Lung (tissue), 12 donors: Measurements from ENCODE around the gene ZFAND4. TPM values are rescaled to one million over a fixed set of nuclear protein-coding genes. Genes with fewer than 3 reads are reported as not detected.
"Not testable (repeated sequence)": the region's sequence is repeated elsewhere in the genome, so short reads cannot be mapped to it uniquely, and the experiment has no call there.

Source experiments
- ATAC-seq: fragments of 200-7000 bp; cut with Tn5 transposase; one replicate; pipeline ENCODE4 v1.9.1; 2020; ENCODE audit warnings: moderate number of reproducible peaks; ENCODE audit not compliant: insufficient read depth, low FRiP score
- DNase-seq, 3 donors: peaks; one replicate each; pipeline ENCODE4 v3.0.0-alpha.2; 2013 to 2017
- H3K27ac ChIP-seq, 2 donors: one replicate each; pipeline ENCODE4 v1.5.1; 2013; ENCODE audit warnings: mild to moderate bottlenecking in 2 of 2, moderate library complexity in 2 of 2, control low read depth in 1 of 2, inconsistent platforms in 1 of 2, low read depth in 1 of 2, low read length in 1 of 2
- H3K27me3 ChIP-seq, 3 donors: one replicate each; pipeline ENCODE4 v1.5.1; 2013; ENCODE audit warnings: low read length in 2 of 3; ENCODE audit not compliant: control insufficient read depth in 3 of 3, insufficient read depth in 3 of 3
- H3K36me3 ChIP-seq, 4 donors: one replicate each; pipeline ENCODE4 v1.5.1; 2013; ENCODE audit warnings: low read length in 4 of 4, mild to moderate bottlenecking in 1 of 4, moderate library complexity in 1 of 4; ENCODE audit not compliant: control insufficient read depth in 4 of 4, insufficient read depth in 4 of 4
- H3K4me1 ChIP-seq, 5 donors: one replicate each; pipeline ENCODE4 v1.5.1; 2013; ENCODE audit warnings: low read length in 5 of 5, mild to moderate bottlenecking in 2 of 5, moderate library complexity in 1 of 5; ENCODE audit not compliant: control insufficient read depth in 5 of 5, insufficient read depth in 5 of 5
- H3K4me3 ChIP-seq: one replicate; pipeline ENCODE4 v1.5.1; 2013; ENCODE audit warnings: mild to moderate bottlenecking, control low read depth, moderate library complexity
- H3K9ac ChIP-seq, 2 donors: one replicate each; pipeline ENCODE4 v1.5.1; 2013; ENCODE audit warnings: low read length in 2 of 2, control low read depth in 1 of 2; ENCODE audit not compliant: insufficient read depth in 1 of 2
- H3K9me3 ChIP-seq, 4 donors: one replicate each; pipeline ENCODE4 v1.5.1; 2013; ENCODE audit warnings: low read length in 3 of 4, mild to moderate bottlenecking in 1 of 4, moderate library complexity in 1 of 4; ENCODE audit not compliant: control insufficient read depth in 4 of 4, insufficient read depth in 3 of 4
- WGBS, 2 donors: extraction: QIAGEN DNeasy Blood & Tissue Kit; methylation state at CpG; one replicate each; pipeline ENCODE4 v1.1.7; 2013; 5-methylcytosine and 5-hydroxymethylcytosine counted together
- polyA plus RNA-seq, 2 donors: library from polyadenylated mRNA; stranded (reverse); fragments of 200-250 nt; gene quantifications; one replicate each; pipeline ENCODE4 v1.2.1, GENCODE V29; 2013
- total RNA-seq, 2 donors: library from RNA; depleted of rRNA in 1 of 2; stranded (reverse); fragments of >200 nt in 1 of 2; gene quantifications; one replicate each; pipeline ENCODE4 v1.2.1, GENCODE V29; 2014 to 2021
- TF ChIP-seq, protein P1 (sequence below): IDR thresholded peaks from 2 replicates; pipeline ENCODE4 v1.5.1; 2012; ENCODE audit warnings: mild to moderate bottlenecking; ENCODE audit errors: control extremely low read depth, extremely low read depth
- donor health status: control.
- donor health status: control.
- donor health status: Bipolar disorder and iron deficiency.
- donor health status: healthy.
- donor health status: DM: yes; HTN: yes; CAD: no.

Gene ZFAND4
- total and polyA plus RNA-seq, 4 donors: 4.4 to 19.1 (median 11.5) TPM

DNA sequence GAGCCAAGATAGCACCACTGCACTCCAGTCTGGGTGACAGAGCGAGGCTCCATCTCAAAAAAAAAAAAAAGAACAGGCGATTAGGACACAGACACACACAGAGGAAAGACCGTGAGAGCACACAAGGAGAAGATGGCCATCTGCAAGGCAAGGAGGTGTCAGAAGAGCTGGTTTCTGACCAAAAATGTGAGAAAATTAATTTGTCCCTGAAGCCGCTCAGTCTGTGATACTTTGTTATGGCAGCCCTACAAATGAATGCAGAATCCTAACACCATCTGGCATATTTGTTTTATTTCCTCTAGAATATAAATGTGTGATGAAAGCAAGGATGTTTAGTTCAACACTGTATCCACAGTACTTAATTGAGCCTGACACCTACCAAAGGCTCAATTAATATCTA, 69.7 kb downstream of the ZFAND4 start:
- H3K27ac ChIP-seq: no peak overlapping the region
- TF ChIP-seq, protein P1, sequence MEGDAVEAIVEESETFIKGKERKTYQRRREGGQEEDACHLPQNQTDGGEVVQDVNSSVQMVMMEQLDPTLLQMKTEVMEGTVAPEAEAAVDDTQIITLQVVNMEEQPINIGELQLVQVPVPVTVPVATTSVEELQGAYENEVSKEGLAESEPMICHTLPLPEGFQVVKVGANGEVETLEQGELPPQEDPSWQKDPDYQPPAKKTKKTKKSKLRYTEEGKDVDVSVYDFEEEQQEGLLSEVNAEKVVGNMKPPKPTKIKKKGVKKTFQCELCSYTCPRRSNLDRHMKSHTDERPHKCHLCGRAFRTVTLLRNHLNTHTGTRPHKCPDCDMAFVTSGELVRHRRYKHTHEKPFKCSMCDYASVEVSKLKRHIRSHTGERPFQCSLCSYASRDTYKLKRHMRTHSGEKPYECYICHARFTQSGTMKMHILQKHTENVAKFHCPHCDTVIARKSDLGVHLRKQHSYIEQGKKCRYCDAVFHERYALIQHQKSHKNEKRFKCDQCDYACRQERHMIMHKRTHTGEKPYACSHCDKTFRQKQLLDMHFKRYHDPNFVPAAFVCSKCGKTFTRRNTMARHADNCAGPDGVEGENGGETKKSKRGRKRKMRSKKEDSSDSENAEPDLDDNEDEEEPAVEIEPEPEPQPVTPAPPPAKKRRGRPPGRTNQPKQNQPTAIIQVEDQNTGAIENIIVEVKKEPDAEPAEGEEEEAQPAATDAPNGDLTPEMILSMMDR: no peak

DNA sequence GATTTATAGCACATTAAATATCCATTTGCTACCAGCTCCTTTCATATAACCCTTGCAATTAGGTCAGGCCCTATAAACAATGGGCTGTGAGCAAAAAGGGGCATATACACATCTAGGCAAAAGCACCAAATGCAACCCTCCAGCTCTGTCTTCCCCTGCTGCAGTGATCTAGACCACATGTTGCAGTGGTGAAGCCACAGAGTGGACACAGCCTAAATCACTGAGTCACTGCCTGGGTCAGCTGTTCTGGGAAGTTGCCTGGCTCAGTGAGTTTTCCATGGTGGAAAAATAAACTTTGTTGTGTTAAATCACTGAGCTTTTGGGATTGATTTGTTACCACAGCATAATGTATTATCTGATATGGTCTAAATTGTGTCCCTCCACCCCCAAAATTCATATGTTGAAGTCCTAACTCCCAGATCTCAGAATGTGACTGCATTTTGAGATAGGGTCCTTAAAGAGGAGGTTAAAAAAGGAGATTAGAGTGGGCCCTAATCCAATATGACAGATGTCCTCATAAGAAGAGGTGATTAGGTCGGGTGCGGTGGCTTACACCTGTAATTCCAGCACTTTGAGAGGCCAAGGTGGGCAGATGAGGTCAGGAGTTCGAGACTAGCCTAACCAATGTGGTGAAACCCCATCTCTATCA, 70.4 kb downstream of the ZFAND4 start:
- Histone ChIP-seq H3K27me3 (peaks cover 0 to 23% (median 13%) of the 10 kb centered on the region in 3 donors), H3K36me3 (no peaks in the 10 kb centered on the region), H3K4me1 (peaks cover 0 to 3% (median 0%) of the 10 kb centered on the region in 5 donors), H3K9me3 (no peaks in the 10 kb centered on the region), H3K4me3 (no peak overlapping the region), H3K27ac (no peak overlapping the region), H3K9ac (no peak overlapping the region)
- WGBS, 2 donors: 91 to 100% methylated on average over 3 of the region's 3 CpGs
- TF ChIP-seq, protein P1: no peak
- no peak for ATAC-seq
- no peak for DNase-seq

More for the DNA sequence above, 69.7 kb downstream of the ZFAND4 start:
- DNase-seq (no peak), ATAC-seq (no peak)
- H3K9me3 ChIP-seq: no peaks in the 10 kb centered on the region
- H3K27me3 ChIP-seq: peaks cover 0 to 23% (median 13%) of the 10 kb centered on the region in 3 donors
- H3K4me1 ChIP-seq: peaks cover 0 to 3% (median 0%) of the 10 kb centered on the region in 5 donors
- WGBS, 2 donors: 94 to 95% methylated on average over 4 of the region's 4 CpGs
- no peak overlapping the region for H3K4me3 ChIP-seq
- no peak overlapping the region for H3K9ac ChIP-seq
- H3K36me3 ChIP-seq: no peaks in the 10 kb centered on the region

DNA sequence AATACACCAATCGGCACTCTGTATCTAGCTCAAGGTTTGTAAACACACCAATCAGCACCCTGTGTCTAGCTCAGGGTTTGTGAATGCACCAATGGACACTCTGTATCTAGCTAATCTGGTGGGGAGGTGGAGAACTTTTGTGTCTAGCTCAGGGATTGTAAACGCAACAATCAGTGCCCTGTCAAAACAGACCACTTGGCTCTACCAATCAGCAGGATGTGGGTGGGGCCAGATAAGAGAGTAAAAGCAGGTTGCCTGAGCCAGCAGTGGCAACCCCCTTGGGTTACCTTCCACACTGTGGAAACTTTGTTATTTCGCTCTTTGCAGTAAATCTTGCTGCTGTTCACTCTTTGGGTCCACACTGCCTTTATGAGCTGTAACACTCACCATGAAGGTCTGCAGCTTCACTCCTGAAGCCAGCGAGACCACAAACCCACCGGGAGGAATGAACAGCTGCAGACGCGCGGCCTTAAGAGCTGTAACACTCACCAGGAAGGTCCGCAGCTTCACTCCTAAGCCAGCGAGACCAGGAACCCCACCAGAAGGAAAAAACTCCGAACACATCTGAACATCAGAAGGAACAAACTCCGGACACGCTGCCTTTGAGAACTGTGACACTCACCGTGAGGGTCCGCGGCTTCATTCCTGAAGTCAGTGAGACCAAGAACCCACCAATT, 71.2 kb downstream of the ZFAND4 start:
- not testable (repeated sequence) for H3K4me1 ChIP-seq, H3K36me3 ChIP-seq, DNase-seq, ATAC-seq, H3K4me3 ChIP-seq, H3K27ac ChIP-seq, H3K9ac ChIP-seq, H3K9me3 ChIP-seq
- WGBS, 2 donors: 90 to 92% methylated on average over 16 of the region's 16 CpGs
- peaks cover 0 to 23% (median 13%) of the 10 kb centered on the region in 3 donors for H3K27me3 ChIP-seq

DNA sequence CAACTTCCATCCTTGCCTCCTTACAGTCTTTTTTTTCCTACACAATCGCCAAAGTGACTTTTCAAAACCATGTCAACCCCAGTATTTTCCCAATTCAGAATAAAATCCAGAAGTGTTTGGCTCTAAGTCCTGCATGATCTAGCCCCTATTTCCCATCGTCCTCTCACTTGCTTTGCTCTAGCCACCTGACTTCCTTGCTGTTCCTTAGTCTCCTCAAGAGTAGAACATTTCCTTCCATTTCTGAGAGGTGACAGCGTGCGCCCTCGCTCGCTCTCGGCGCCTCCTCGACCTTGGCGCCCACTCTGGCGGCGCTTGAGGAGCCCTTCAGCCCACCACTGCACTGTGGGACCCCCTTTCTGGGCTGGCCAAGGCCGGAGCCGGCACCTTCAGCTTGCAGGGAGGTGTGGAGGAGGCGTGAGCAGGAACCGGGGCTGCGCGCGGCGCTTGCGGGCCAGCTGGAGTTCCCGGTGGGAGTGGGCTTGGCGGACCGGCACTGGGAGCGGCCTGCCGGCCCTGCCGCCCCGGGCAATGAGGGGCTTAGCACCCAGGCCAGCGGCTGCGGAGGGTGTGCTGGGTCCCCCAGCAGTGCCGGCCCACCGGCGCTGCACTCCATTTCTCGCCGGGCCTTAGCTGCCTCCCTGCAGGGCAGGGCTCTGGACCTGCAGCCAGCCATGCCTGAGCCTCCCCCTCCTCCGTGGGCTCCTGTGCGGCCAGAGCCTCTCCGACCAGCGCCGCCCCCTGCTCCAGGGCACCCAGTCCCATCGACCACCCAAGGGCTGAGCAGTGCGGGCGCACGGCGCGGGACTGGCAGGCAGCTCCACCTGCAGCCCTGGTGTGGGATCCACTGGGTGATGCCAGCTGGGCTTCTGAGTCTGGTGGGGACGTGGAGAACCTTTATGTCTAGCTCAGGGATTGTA, 72.0 kb downstream of the ZFAND4 start:
- not testable (repeated sequence) for H3K9me3 ChIP-seq, H3K4me1 ChIP-seq, DNase-seq, H3K4me3 ChIP-seq, ATAC-seq, H3K36me3 ChIP-seq, H3K27ac ChIP-seq, H3K9ac ChIP-seq
- H3K27me3 ChIP-seq: peaks cover 0 to 23% (median 13%) of the 10 kb centered on the region in 3 donors
- WGBS, 2 donors: 32 to 38% methylated on average over 47 of the region's 47 CpGs
